GM23338 (cell line): ENCODE measurements around the gene TBCD. TPM values are rescaled to one million over a fixed set of nuclear protein-coding genes. Genes with fewer than 3 reads are reported as not detected.

Source experiments
- ATAC-seq: fragments of 200-7000 bp; cut with Tn5 transposase; 3 replicates; pipeline ENCODE4 v1.9.1; 2020
- DNase-seq: peaks from one replicate; pipeline ENCODE4 v3.0.0-alpha.2; 2015; ENCODE audit warnings: low spot score
- H2AFZ ChIP-seq: fragments of 200-600 bp; sonication (generic); 2 replicates; pipeline ENCODE4 v1.8.0; 2016; ENCODE audit warnings: antibody characterized with exemption, mild to moderate bottlenecking, moderate library complexity
- H3F3A ChIP-seq: fragments of 200-600 bp; sonication (generic); replicated peaks from 2 replicates; pipeline ENCODE4 v1.8.0; 2017; ENCODE audit warnings: antibody characterized with exemption, mixed run types, low read depth
- H3K27ac ChIP-seq: fragments of 200-600 bp; sonication (generic); 2 replicates; pipeline ENCODE4 v1.6.1; 2016; ENCODE audit warnings: low read depth
- H3K27me3 ChIP-seq: fragments of 200-600 bp; sonication (generic); 2 replicates; pipeline ENCODE4 v1.8.0; 2016; ENCODE audit warnings: mild to moderate bottlenecking, mixed run types, moderate library complexity; ENCODE audit not compliant: insufficient read depth
- H3K36me3 ChIP-seq: fragments of 200-600 bp; sonication (generic); 2 replicates; pipeline ENCODE4 v1.8.0; 2016; ENCODE audit warnings: mild to moderate bottlenecking; ENCODE audit not compliant: insufficient read depth
- H3K4me1 ChIP-seq: fragments of 200-600 bp; sonication (generic); 2 replicates; pipeline ENCODE4 v1.8.0; 2016; ENCODE audit warnings: mild to moderate bottlenecking, moderate library complexity; ENCODE audit not compliant: insufficient read depth
- H3K4me2 ChIP-seq: fragments of 200-600 bp; sonication (generic); 2 replicates; pipeline ENCODE4 v1.7.1; 2017; ENCODE audit warnings: mixed run types
- H3K4me3 ChIP-seq: fragments of 200-600 bp; sonication (generic); 2 replicates; pipeline ENCODE4 v1.6.1; 2016; ENCODE audit warnings: mixed run types
- H3K79me2 ChIP-seq: fragments of 200-600 bp; sonication (generic); replicated peaks from 2 replicates; pipeline ENCODE4 v1.8.0; 2017; ENCODE audit warnings: mild to moderate bottlenecking; ENCODE audit not compliant: insufficient read depth
- H3K9me2 ChIP-seq: fragments of 200-600 bp; sonication (generic); 2 replicates; pipeline ENCODE4 v1.8.0; 2017; ENCODE audit not compliant: insufficient read depth
- H4K20me1 ChIP-seq: fragments of 200-600 bp; sonication (generic); replicated peaks from 2 replicates; pipeline ENCODE4 v1.8.0; 2017; ENCODE audit warnings: mild to moderate bottlenecking; ENCODE audit not compliant: insufficient read depth
- H3K27ac Mint-ChIP-seq: 2 replicates; pipeline ENCODE4 v1.8.0; 2020; ENCODE audit warnings: inconsistent platforms, mild to moderate bottlenecking, moderate library complexity, mixed read lengths
- H3K27me3 Mint-ChIP-seq: 3 replicates; pipeline ENCODE4 v1.8.0; 2022; ENCODE audit warnings: low read depth, mild to moderate bottlenecking, moderate library complexity, mixed read lengths, inconsistent platforms; ENCODE audit not compliant: insufficient read depth, poor library complexity
- H3K36me3 Mint-ChIP-seq: 3 replicates; pipeline ENCODE4 v1.8.0; 2021; ENCODE audit warnings: low read depth, mild to moderate bottlenecking, inconsistent platforms, moderate library complexity, mixed read lengths
- H3K4me1 Mint-ChIP-seq: 3 replicates; pipeline ENCODE4 v1.8.0; 2020; ENCODE audit warnings: mild to moderate bottlenecking, inconsistent platforms, mixed read lengths
- H3K4me3 Mint-ChIP-seq: 3 replicates; pipeline ENCODE4 v1.8.0; 2021; ENCODE audit warnings: moderate library complexity, mild to moderate bottlenecking, inconsistent platforms, mixed read lengths
- H3K9me3 Mint-ChIP-seq: 3 replicates; pipeline ENCODE4 v1.8.0; 2020; ENCODE audit warnings: moderate library complexity, mild to moderate bottlenecking, inconsistent platforms, mixed read lengths
- CREB1 ChIP-seq: fragments of 250-450 bp; sonication (Bioruptor Pico); IDR thresholded peaks from 2 replicates; pipeline ENCODE4 v1.5.0; 2020; ENCODE audit warnings: low read depth, mild to moderate bottlenecking, moderate library complexity
- CTCF ChIP-seq, 2 experiments: fragments of 200-600 bp in 1 of 2; sonication (generic) in 1 of 2; conservative IDR thresholded peaks; 2 replicates each; pipeline versions ENCODE4 v1.5.1 to v1.6.1; 2016 to 2017; ENCODE audit warnings: antibody characterized with exemption in 2 of 2, low read depth in 2 of 2, mild to moderate bottlenecking in 2 of 2, moderate library complexity in 1 of 2
- EZH2 ChIP-seq: fragments of 200-600 bp; sonication (generic); IDR thresholded peaks from one replicate; pipeline ENCODE4 v1.8.0; 2017; ENCODE audit warnings: antibody characterized with exemption, mild to moderate bottlenecking, low read depth; ENCODE audit not compliant: unreplicated experiment
- EZH2phosphoT487 ChIP-seq: fragments of 200-600 bp; sonication (generic); IDR thresholded peaks from one replicate; pipeline ENCODE4 v1.8.1; 2018; ENCODE audit warnings: antibody characterized with exemption; ENCODE audit not compliant: unreplicated experiment
- JUNB ChIP-seq: IDR thresholded peaks from one replicate; pipeline ENCODE4 v1.6.1; 2016; ENCODE audit warnings: antibody characterized with exemption; ENCODE audit not compliant: unreplicated experiment
- NANOG ChIP-seq: IDR thresholded peaks from 2 replicates; pipeline ENCODE4 v1.6.1; 2016; ENCODE audit warnings: antibody characterized with exemption, borderline replicate concordance
- POLR2AphosphoS5 ChIP-seq: IDR thresholded peaks from 2 replicates; pipeline ENCODE4 v1.6.1; 2016; ENCODE audit warnings: antibody characterized with exemption, low read depth
- REST ChIP-seq: IDR thresholded peaks from one replicate; pipeline ENCODE4 v1.6.1; 2018; ENCODE audit warnings: antibody characterized with exemption; ENCODE audit not compliant: unreplicated experiment
- STAT1 ChIP-seq: IDR thresholded peaks from one replicate; pipeline ENCODE4 v1.6.1; 2016; ENCODE audit warnings: antibody characterized with exemption; ENCODE audit not compliant: unreplicated experiment
- ZNF114 ChIP-seq: fragments of 250-450 bp; sonication (Bioruptor Pico); IDR thresholded peaks from 2 replicates; pipeline ENCODE4 v1.5.0; 2020; ENCODE audit warnings: mild to moderate bottlenecking, moderate library complexity
- ZNF331 ChIP-seq: fragments of 250-450 bp; sonication (Bioruptor Pico); IDR thresholded peaks from 2 replicates; pipeline ENCODE4 v1.5.0; 2020; ENCODE audit warnings: low read depth, mild to moderate bottlenecking, moderate library complexity
- ZNF462 ChIP-seq: fragments of 250-450 bp; sonication (Bioruptor Pico); IDR thresholded peaks from 2 replicates; pipeline ENCODE4 v1.5.0; 2020; ENCODE audit warnings: mild to moderate bottlenecking, moderate library complexity
- polyA plus RNA-seq: library from polyadenylated mRNA; unstranded; fragments of >200 nt; fragmentation: Nextera tagmentation; extraction: Ambion mirVana; gene quantifications from 2 replicates; pipeline ENCODE4 v1.2.1, GENCODE V29; 2016
- total RNA-seq: library from RNA; depleted of rRNA; stranded (reverse); fragments of >200 nt; shearing (Covaris generic); gene quantifications from 2 replicates; pipeline ENCODE4 v1.2.3, GENCODE V29; 2014
- TF ChIP-seq, protein P1 (sequence below): IDR thresholded peaks from 2 replicates; pipeline ENCODE4 v1.6.1; 2016; ENCODE audit warnings: antibody characterized with exemption

Gene TBCD
- total and polyA plus RNA-seq, 2 experiments from 2014 or later: 75.0 to 116 TPM

- Histone ChIP-seq H3K79me2 (peaks cover 55% of the 10 kb centered on the region), H2AFZ (no peak overlapping the region), H3K9me2 (no peaks in the 10 kb centered on the region), H3K4me3 (no peak overlapping the region), H3K4me1 (no peaks in the 10 kb centered on the region; the same call in 1 of the 2 replicates), H3F3A (no peaks in the 10 kb centered on the region), H3K36me3 (peaks cover 10% of the 10 kb centered on the region; the same call in 1 of the 2 replicates), H4K20me1 (peaks cover 8% of the 10 kb centered on the region), H3K27ac (peak overlapping the region; percentile 39; the same call in 1 of the 2 replicates), H3K27me3 (no peaks in the 10 kb centered on the region), H3K4me2 (no peak overlapping the region)
- DNase-seq (no peak), ATAC-seq (no peak)
- TF ChIP-seq ZNF114 (CRISPR knock-in tag) (no peak), ZNF331 (no peak), NANOG (no peak), EZH2 (no peak), REST (no peak), STAT1 (no peak), CREB1 (CRISPR knock-in tag) (no peak), CTCF (conservative IDR thresholded peaks at IDR 0.05; ENCODE audit: low read depth in 2 of 2) (no peak), POLR2AphosphoS5 (no peak), ZNF462 (CRISPR knock-in tag) (no peak), EZH2phosphoT487 (no peak), JUNB (no peak)
- TF ChIP-seq, protein P1, sequence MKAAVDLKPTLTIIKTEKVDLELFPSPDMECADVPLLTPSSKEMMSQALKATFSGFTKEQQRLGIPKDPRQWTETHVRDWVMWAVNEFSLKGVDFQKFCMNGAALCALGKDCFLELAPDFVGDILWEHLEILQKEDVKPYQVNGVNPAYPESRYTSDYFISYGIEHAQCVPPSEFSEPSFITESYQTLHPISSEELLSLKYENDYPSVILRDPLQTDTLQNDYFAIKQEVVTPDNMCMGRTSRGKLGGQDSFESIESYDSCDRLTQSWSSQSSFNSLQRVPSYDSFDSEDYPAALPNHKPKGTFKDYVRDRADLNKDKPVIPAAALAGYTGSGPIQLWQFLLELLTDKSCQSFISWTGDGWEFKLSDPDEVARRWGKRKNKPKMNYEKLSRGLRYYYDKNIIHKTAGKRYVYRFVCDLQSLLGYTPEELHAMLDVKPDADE: no peak
- peaks cover 10% of the 10 kb centered on the region for H3K4me1 Mint-ChIP-seq
- H3K36me3 Mint-ChIP-seq: peaks cover 49% of the 10 kb centered on the region
- H3K27ac Mint-ChIP-seq: no peak overlapping the region
- peaks cover 18% of the 10 kb centered on the region for H3K27me3 Mint-ChIP-seq
- no peak overlapping the region for H3K4me3 Mint-ChIP-seq
- peaks cover 4% of the 10 kb centered on the region; the same call in 2 of the 3 replicates for H3K9me3 Mint-ChIP-seq
Observed at GRCh38 chr17:82786427-82786826, 34.6 kb downstream of the TBCD start.
